NOMO-1 treated with dmso at 0.1 percent for 144 hours (cell line): ENCODE results near the gene IGIP.
A peak's percentile ranks its signal among the peaks of the same experiment; 100 is the strongest.

ENCODE experiments used
- DNase-seq: peaks from one replicate; lab custom pipeline; 2025; ENCODE audit not compliant: unreplicated experiment; lab: John Stamatoyannopoulos, UW

IGIP gene

GRCh38 chr5:140111011-140111858 lies 14.5 kb upstream of the IGIP start:
- peak; percentile 46 for DNase-seq

DNA sequence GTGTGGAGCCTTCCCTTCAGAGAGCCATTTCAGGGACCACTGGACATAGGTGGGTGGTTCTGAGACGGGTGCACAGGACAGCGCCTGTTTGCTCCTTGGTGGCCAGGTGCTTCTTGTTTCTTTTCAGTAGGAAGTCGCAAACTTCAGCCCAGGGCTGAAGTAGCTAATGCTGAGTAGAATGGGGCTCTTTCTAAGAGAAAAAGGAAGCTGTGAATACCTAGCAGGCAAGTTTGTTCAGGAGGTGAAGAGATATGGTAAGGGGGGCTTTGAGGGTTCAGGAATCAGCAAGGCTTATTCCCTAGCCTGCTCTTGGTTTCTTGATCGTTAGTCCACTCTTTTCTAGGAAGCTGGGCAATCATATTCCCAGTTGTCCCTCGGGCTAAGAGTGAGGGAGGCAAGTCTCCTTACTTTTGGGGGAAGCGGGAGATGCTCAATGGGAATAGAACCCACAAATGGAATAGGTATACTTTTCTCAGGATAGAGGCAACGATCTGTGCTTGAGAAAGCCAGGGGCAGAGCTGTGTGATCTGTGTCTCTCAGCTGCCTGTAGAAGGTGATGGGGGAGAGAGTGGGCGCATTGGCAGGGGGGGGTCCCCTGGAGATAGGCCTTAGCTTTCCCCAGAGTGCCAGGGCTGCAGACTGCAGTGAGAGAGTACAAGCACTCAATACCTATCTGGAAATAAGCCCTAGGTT lies 13.7 kb upstream of the IGIP start:
- DNase-seq: peak; percentile 46

DNA sequence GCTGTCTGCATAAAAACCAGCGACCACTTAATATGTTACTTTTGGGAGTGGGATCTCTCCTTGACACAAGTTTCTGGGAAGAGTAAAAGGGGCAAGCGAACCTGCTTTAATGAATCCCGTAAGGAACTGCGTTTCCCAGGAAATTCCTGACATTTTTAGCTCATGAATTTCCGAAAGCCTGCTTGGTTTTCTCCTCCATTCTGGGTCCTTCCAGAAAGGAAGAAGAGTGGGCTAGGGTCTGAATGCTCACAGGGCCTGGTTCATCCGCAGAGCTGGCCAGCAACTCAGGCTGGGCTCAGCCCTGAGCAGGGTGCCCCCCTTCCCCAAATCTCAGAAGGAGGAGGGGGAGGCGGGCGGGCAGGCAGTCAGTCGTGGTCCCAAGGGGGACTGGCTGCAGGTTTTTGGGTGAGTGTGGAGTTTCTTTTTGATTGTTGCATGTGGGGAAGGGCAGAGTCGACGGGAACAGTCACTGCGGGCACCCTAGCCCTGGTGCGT lies 13.0 kb upstream of the IGIP start:
- DNase-seq: no peak

DNA sequence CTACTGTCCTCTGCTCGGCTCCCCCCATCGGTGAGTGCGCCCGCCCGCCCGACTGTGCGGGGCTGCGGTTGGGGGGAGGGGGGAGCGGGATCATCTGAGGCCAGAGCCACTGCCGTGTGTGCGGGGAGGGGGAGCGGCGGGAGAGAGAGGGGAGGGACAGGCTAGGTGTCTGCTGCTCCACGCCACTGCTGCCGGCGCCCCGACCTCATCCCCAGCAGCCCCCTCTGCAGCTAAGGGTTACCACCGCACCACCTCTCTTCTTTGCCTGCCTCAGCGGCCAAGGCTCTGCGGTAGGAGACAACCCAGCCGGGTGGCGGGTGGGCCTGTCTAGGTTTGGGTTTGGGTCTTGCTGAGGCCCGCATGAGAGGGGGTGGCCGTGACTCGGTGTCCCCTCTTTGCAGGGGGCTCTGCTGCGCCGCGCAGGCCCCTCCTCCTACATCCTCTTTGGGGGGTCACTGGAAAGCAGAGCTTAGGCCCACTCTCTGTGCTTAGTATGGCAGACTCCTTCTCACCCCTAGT lies 12.5 kb upstream of the IGIP start:
- DNase-seq: no peak

GRCh38 chr5:140113699-140114263 lies 12.0 kb upstream of the IGIP start, which contains the start of gene PURA:
PURA (plus strand) TSS chr5:140114109; CDS start chr5:140114182, 73 bp downstream.
- peak; percentile 87 for DNase-seq

DNA sequence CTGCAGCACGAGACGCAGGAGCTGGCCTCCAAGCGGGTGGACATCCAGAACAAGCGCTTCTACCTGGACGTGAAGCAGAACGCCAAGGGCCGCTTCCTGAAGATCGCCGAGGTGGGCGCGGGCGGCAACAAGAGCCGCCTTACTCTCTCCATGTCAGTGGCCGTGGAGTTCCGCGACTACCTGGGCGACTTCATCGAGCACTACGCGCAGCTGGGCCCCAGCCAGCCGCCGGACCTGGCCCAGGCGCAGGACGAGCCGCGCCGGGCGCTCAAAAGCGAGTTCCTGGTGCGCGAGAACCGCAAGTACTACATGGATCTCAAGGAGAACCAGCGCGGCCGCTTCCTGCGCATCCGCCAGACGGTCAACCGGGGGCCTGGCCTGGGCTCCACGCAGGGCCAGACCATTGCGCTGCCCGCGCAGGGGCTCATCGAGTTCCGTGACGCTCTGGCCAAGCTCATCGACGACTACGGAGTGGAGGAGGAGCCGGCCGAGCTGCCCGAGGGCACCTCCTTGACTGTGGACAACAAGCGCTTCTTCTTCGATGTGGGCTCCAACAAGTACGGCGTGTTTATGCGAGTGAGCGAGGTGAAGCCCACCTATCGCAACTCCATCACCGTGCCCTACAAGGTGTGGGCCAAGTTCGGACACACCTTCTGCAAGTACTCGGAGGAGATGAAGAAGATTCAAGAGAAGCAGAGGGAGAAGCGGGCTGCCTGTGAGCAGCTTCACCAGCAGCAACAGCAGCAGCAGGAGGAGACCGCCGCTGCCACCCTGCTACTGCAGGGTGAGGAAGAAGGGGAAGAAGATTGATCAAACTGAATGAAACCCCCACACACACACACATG lies 11.2 kb upstream of the IGIP start:
- peak; percentile 20 for DNase-seq

DNA sequence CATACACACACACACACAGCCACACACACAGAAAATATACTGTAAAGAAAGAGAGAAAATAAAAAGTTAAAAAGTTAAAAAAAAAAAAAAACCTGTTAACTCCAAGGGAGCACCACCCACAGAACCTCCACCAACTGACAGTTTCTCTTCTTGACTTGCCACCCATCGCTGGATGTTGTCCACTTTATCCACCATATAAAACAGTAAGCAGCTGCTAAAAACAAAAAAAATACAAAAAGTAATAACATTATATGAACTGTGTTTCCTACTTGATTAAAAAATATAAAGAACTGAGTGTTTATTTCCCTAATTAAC lies 10.6 kb upstream of the IGIP start:
- no peak for DNase-seq

DNA sequence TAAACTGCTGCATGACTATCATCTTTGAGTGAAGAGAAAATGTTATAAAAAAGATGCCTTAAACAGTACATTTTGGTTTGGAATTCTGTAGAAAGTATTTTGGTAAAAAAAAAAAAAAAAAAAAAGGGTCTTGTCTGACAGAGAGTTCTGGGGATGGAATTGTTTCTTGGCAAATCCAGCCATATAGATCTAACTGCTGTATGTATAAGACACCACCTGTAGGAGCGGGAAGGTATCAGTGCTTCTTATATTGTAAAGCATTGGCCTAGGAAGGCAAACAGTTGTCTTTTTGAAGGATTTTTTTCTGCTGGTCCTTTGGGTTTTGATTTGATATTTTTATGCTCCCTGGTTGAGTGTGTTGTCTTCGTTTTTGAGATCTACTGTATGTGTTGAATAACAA lies 9.0 kb upstream of the IGIP start:
- DNase-seq: no peak

GRCh38 chr5:140117523-140117922 lies 8.2 kb upstream of the IGIP start:
- no peak for DNase-seq

DNA sequence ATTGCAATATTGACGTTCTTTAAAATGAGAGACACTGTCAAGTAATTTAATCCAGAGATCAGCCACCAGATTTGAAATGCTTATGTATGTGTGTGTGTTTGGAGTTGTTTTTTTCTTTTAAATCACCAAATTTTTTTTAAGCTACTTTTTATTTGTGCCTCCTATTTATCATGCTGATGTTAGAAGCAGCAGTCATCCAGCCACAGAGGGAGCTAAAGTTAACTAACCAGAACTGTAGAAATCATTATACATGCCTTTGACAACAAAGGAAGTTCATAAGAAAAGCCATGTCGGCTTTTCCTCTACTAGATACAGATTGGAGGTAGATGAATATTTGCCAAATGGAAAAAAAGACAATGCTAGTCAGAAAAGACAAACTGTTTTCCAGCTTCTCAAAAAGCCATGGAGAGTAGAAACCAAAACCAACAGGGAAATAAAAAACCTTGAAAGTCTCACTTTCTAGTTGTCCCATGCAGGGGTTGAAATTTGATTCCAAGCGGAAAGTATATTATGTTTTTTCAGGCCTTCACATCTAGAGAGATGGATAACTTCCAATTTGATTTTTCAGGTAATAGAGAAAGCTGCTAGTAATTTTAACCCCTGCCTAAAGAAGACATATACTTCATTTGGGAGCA lies 7.3 kb upstream of the IGIP start:
- DNase-seq: no peak

GRCh38 chr5:140126315-140127012 lies 727 bp downstream of the IGIP start:
- DNase-seq: no peak

DNA sequence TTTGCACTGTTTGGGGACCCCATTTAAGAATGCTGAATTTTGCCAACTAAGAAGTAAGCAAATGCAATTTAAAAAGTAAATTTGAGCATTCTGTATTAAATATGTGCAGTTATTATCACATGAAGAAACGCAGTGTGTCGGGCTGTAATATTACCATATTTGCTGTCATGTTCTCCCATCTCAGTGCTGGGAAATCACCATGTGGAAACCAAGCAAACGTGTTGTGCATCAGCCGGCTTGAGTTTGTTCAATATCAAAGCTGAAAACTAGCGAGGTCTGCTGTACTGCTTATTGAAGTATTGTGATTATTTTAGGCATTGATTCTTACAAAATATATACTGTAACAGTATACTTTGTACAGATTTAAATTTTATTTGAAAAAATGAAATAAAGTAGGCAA lies 2.6 kb downstream of the IGIP start:
- no peak for DNase-seq

DNA sequence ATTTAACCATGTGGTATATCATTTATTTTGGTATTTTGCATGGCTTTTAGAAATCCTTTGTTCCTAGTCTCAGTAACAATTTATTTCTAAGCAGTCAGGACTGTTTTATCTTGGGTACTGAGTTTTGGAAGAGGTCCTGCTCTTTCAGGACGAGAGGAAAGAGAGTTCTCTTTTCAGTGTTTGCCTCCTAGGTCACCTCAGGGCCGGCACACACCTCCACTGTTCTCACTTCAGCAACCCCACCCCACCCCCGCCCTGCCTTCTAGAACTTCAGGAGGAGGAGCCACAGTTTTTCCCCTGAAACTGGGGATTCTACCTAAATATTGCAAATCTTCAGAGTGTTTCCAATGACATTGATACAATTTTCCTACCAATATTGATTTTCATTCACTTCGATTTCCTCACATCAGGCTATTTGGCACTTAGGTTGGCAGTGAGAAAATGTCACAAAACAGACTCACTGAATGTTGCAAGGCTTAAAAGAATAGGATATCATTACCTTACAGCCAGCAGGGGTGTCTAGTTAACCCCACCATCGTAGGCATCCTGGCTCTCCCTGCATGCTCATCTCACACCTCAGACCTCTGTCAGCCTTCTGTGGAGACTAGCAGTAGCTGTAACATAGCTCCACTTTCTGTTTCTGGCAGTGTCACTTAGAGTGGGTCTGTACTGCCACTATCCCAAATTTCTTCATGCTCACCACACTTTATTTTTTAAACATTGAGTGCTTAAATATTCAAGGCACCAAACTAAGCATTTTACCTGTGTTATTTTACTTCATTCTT lies 5.4 kb downstream of the IGIP start:
- DNase-seq: no peak

DNA sequence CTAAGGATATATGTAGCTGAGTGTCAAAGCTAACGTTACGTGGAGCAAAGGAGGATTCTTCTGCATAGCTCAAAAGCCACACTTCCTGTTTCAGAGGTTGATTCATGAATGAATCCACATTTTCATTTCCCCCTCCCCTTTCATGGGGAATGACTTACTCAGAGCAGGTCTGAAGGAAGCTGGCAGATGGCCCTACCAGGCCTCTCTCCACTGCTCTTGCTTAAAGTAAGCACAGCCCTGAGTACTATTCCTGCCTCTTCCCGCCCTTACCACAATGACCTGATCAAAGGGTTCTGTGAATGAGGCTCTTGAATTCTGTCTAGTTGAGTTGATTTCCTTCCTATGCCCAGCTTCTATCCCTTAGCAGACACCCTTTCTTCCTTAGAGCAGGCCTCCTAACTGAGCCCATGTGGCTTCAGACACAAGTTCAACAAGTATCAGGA lies 6.3 kb downstream of the IGIP start:
- peak; percentile 77 for DNase-seq

DNA sequence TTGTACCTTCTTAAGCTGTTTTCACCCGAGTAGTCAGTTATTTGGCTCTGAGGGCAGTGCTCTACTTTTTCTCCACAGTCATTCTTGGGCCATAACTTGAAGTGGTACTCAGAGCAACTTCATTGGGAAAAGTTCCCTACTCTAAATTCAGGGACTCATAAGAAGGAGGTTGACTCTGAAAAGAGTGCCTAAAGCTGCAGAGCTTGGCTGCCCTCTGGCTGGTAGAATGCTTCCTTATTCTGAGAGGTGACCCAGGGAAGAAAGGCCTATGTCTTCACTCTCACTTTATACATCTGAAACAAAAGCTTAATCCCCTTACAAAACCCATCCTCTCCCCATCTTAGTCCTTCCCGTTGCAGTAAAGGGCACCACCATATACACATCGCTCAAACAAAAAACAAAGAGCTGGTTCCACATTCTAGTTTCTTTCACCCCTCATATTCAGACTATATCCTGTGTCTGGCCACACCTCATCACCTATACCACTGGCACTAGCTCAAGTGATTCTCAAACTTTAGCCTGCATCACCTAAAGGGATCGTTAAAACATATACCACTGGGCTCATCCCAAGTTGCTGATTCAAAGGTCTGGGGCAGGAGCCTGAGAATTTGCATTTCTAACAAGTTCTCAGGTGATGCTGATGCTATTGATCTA lies 7.9 kb downstream of the IGIP start:
- no peak for DNase-seq

GRCh38 chr5:140134277-140134935 lies 8.7 kb downstream of the IGIP start:
- no peak for DNase-seq

- no peak for DNase-seq
Measured at GRCh38 chr5:140135127-140135526, 9.4 kb downstream of the IGIP start.

GRCh38 chr5:140136624-140137023 lies 10.9 kb downstream of the IGIP start:
- DNase-seq: no peak
